Thoracic aorta (tissue), 2 donors: Measurements from ENCODE around the gene TPGS1. TPM values are rescaled to one million over a fixed set of nuclear protein-coding genes. Genes with fewer than 3 reads are reported as not detected.

Experiments used
- ATAC-seq: fragments of 150-250 bp; one replicate; pipeline ENCODE4 v1.8.0; 2017; ENCODE audit warnings: low read depth; ENCODE audit not compliant: insufficient number of reproducible peaks, low FRiP score
- DNase-seq: peaks from one replicate; pipeline ENCODE4 v3.0.0-alpha.2; 2020; ENCODE audit warnings: low spot score
- H3K27ac ChIP-seq, 2 donors: fragments of 200-600 bp; sonication (generic); 1 replicate in 1 of 2; 2 replicates in 1 of 2; pipeline ENCODE4 v1.5.1; 2016; ENCODE audit warnings: mild to moderate bottlenecking in 2 of 2, moderate library complexity in 2 of 2
- H3K27me3 ChIP-seq: fragments of 200-600 bp; sonication (generic); replicated peaks from 2 replicates; pipeline ENCODE4 v1.6.0; 2016; ENCODE audit warnings: mild to moderate bottlenecking; ENCODE audit not compliant: insufficient read depth
- H3K36me3 ChIP-seq: fragments of 200-600 bp; sonication (generic); one replicate; pipeline ENCODE4 v1.5.1; 2016
- H3K4me1 ChIP-seq, 2 donors: fragments of 200-600 bp; sonication (generic); 1 replicate in 1 of 2; 2 replicates in 1 of 2; pipeline versions ENCODE4 v1.5.1 to v1.6.0; 2016; ENCODE audit warnings: low read depth in 2 of 2, mild to moderate bottlenecking in 1 of 2; ENCODE audit not compliant: control insufficient read depth in 1 of 2
- H3K4me3 ChIP-seq: fragments of 200-600 bp; sonication (generic); 2 replicates; pipeline ENCODE4 v1.5.1; 2016; ENCODE audit warnings: mild to moderate bottlenecking
- H3K9me3 ChIP-seq: fragments of 200-600 bp; sonication (generic); 2 replicates; pipeline ENCODE4 v1.5.1; 2016
- CTCF ChIP-seq: fragments of 200-600 bp; sonication (generic); IDR thresholded peaks from one replicate; pipeline ENCODE4 v1.5.1; 2019; ENCODE audit warnings: antibody characterized with exemption
- total RNA-seq, 2 donors: library from RNA; depleted of rRNA; stranded (reverse); fragments of >200 nt; gene quantifications; one replicate each; pipeline versions ENCODE4 v1.1.0 to v1.2.3, GENCODE V29; 2016

Gene TPGS1
- total RNA-seq, 2 donors from 2014 or later: 34.1 to 94.1 TPM

- Histone ChIP-seq H3K4me3 (no peak overlapping the region), H3K27me3 (no peaks in the 10 kb centered on the region), H3K27ac (no peak overlapping the region), H3K36me3 (no peaks in the 10 kb centered on the region), H3K9me3 (no peaks in the 10 kb centered on the region), H3K4me1 (peaks cover 9 to 15% of the 10 kb centered on the region in 2 donors)
- DNase-seq (no peak), ATAC-seq (no peak)
- TF ChIP-seq CTCF: no peak
Measured at GRCh38 chr19:511101-511851, 4.0 kb downstream of the TPGS1 start.

- ATAC-seq (no peak), DNase-seq (no peak)
- H3K9me3 ChIP-seq: no peaks in the 10 kb centered on the region
Measured at GRCh38 chr19:512547-513365, 5.5 kb downstream of the TPGS1 start.

GRCh38 chr19:513368-514165 is 6.3 kb downstream of the TPGS1 start:
- TF ChIP-seq CTCF: no peak
- Histone ChIP-seq H3K4me1 (peaks cover 0 to 2% of the 10 kb centered on the region in 2 donors), H3K9me3 (no peaks in the 10 kb centered on the region), H3K36me3 (no peaks in the 10 kb centered on the region), H3K27ac (no peak overlapping the region), H3K27me3 (no peaks in the 10 kb centered on the region), H3K4me3 (no peak overlapping the region)
- no peak for DNase-seq
- no peak for ATAC-seq

More at GRCh38 chr19:512547-513365, 5.5 kb downstream of the TPGS1 start:
- H3K27ac ChIP-seq: no peak overlapping the region
- peaks cover 6 to 10% of the 10 kb centered on the region in 2 donors for H3K4me1 ChIP-seq
- no peak overlapping the region for H3K4me3 ChIP-seq
- no peaks in the 10 kb centered on the region for H3K36me3 ChIP-seq
- no peaks in the 10 kb centered on the region for H3K27me3 ChIP-seq
- no peak for TF ChIP-seq CTCF

GRCh38 chr19:514166-514663 is 6.9 kb downstream of the TPGS1 start:
- no peak for TF ChIP-seq CTCF
- Histone ChIP-seq H3K9me3 (no peaks in the 10 kb centered on the region), H3K4me1 (no peaks in the 10 kb centered on the region), H3K27ac (no peak overlapping the region), H3K4me3 (no peak overlapping the region), H3K36me3 (no peaks in the 10 kb centered on the region), H3K27me3 (no peaks in the 10 kb centered on the region)
- no peak for ATAC-seq
- DNase-seq: no peak
